ENCODE measurements around the gene GGPS1. TPM values are rescaled to one million over a fixed set of nuclear protein-coding genes. Genes with fewer than 3 reads are reported as not detected.

The GGPS1 gene
- total RNA-seq, 2 donors from 2014 or later: 19.0 to 23.7 TPM

DNA sequence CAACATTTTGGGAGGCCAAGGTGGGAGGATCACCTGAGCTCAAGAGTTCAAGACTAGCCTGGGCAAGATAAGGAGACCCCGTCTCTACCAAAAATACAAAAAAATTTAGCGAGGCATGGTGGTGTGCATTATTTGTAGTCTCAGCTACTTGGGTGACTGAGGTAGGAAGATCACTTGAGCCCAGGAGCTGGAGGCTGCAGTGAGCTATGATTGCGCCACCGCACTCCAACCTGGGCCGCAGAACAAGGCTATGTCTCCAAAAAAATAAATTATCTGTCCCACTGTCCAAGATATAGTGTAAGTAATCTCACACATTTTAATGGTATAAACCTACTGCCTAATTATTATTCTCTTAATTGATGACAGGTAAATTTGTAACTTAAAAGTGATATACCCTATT is 13.2 kb upstream of the GGPS1 start:
- peaks cover 55 to 62% of the 10 kb centered on the region in 2 donors for H3K4me1 Mint-ChIP-seq (ENCODE audit: low read depth in 2 of 2)
- no peaks in the 10 kb centered on the region for H3K9me3 Mint-ChIP-seq
- H3K27me3 Mint-ChIP-seq: no peaks in the 10 kb centered on the region
- no peak overlapping the region for H3K4me3 Mint-ChIP-seq
- no peak for ATAC-seq
- no peak overlapping the region for H3K27ac Mint-ChIP-seq
- H3K36me3 Mint-ChIP-seq: peaks cover 8% of the 10 kb centered on the region
- no peak for DNase-seq (ENCODE audit: low spot score)

DNA sequence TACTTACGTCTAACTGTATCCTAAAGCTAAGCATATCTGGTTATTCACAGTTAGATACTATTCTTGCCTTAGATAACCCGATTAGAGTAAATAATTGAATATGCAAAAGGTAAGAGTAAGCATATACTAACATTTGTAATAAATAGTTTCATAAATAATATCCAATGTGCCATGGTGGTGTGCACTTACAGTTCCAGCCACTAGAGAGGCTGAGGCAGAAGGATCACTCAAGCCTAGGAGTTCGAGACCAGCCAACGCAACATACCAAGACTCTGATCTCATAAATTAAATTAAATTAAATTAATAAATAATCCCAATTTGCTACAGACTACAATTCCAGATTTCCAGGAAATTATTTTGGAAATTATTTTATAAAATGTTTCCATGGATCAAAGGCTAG is 12.6 kb upstream of the GGPS1 start:
- H3K4me1 Mint-ChIP-seq (ENCODE audit: low read depth in 2 of 2): peaks cover 57 to 64% of the 10 kb centered on the region in 2 donors
- ATAC-seq (no peak), DNase-seq (ENCODE audit: low spot score) (no peak)
- H3K4me3 Mint-ChIP-seq: no peak overlapping the region
- peaks cover 13% of the 10 kb centered on the region for H3K36me3 Mint-ChIP-seq
- H3K27me3 Mint-ChIP-seq: no peaks in the 10 kb centered on the region
- no peaks in the 10 kb centered on the region for H3K9me3 Mint-ChIP-seq
- no peak overlapping the region for H3K27ac Mint-ChIP-seq

DNA sequence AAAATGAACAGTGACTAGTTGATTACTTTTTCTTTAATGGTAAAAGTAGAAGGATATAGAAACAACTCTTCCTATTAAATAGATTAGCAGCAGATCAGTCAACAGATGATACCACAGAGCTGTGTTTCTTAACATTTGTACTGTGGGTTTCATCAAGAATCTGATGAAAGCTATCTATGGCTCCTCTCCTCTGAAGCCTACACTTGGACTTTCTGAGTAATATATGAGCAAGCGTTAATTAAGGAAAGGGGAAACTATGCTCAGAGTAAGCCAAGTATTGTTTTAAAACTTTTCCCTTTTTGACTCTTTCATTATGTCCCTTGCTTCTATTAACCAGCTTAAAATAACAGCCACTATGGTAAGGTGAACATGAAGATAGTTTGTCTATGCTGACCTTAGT is 11.2 kb upstream of the GGPS1 start:
- no peaks in the 10 kb centered on the region for H3K27me3 Mint-ChIP-seq
- DNase-seq (ENCODE audit: low spot score) (no peak), ATAC-seq (peak; percentile 62 to 63)
- H3K4me3 Mint-ChIP-seq: no peak overlapping the region
- peak overlapping the region in 1 of 2 donors; percentile 13 for H3K27ac Mint-ChIP-seq
- no peaks in the 10 kb centered on the region for H3K9me3 Mint-ChIP-seq
- peaks cover 59 to 69% of the 10 kb centered on the region in 2 donors for H3K4me1 Mint-ChIP-seq (ENCODE audit: low read depth in 2 of 2)
- H3K36me3 Mint-ChIP-seq: peaks cover 13% of the 10 kb centered on the region

DNA sequence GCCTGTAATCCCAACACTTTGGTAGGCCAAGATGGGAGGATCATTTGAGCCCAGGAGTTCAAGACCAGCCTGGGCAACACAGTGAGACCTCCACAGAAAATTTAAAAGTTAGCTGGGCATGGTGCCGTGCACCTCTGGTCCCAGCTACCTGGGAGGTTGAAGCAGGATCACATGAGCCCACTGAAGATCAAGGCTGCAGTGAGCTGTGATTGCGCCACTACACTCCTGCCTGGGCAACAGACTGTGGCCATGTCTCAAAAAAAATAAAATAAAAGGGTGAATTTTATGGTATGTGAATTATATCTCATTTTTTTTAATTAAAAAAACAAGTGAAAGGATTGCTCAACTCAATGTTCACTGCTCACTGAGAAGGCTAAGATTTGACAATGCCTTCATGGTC is 9.1 kb upstream of the GGPS1 start:
- Mint-ChIP-seq H3K27me3 (no peaks in the 10 kb centered on the region), H3K4me3 (peak overlapping the region; percentile 36), H3K9me3 (no peaks in the 10 kb centered on the region), H3K4me1 (ENCODE audit: low read depth in 2 of 2) (peaks cover 54 to 65% of the 10 kb centered on the region in 2 donors), H3K36me3 (peaks cover 18% of the 10 kb centered on the region), H3K27ac (peak overlapping the region; percentile 26 to 44)
- ATAC-seq (no peak), DNase-seq (ENCODE audit: low spot score) (no peak)

DNA sequence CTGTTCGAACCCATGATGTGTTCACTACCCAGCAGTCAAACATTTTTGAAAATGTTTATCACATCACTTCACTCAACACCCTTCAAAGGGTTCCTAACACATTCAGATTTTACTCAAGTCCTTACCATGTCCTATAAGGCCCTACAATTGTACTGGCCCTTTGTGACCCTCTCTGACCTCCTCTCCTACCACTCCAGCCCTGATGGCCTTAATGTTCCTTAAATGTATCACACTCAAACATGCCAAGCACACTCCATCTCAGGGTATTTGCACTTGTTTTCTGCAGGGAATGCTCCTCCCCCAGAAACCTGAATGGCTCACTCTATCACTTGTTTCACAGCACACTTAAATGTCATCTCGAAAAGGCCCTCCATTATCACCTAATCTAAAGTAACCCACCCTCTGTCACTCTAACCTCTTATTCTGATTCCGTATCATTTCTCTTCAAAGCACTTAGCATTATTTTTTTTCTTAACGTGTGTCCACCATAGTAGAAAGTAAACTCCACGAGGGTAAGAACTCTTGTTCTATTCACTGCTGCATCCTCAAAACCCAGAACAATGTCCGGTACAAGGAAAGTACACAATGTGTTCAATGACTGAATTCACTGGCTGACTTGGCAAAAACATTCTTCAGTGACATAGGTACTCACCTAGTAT is 7.7 kb upstream of the GGPS1 start:
- ATAC-seq (no peak), DNase-seq (ENCODE audit: low spot score) (no peak)
- no peaks in the 10 kb centered on the region for H3K27me3 Mint-ChIP-seq

DNA sequence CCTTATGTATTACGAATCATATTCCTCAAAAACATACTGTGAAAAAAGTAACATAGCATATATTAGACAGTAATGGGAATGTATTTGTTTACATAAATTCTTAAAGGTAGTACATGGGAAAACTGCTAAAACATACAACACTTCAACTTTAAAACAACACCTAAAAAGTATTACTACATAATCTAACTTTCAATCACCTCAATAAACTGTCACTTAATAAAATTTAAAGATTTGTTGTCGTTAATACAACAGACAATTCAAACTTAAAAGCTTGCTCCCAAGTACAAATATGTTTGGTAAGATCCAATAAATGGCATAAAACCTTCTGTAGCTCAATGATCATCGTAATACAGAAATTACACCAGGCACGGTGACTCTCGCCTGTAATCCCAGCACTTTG is 4.1 kb upstream of the GGPS1 start:
- peak overlapping the region; percentile 60 for H3K4me3 Mint-ChIP-seq

More for the DNA sequence above, 7.7 kb upstream of the GGPS1 start:
- Mint-ChIP-seq H3K4me1 (ENCODE audit: low read depth in 2 of 2) (peaks cover 49 to 59% of the 10 kb centered on the region in 2 donors), H3K4me3 (peak overlapping the region; percentile 10), H3K36me3 (peaks cover 18% of the 10 kb centered on the region), H3K27ac (peak overlapping the region; percentile 38 to 68), H3K9me3 (no peaks in the 10 kb centered on the region)

DNA sequence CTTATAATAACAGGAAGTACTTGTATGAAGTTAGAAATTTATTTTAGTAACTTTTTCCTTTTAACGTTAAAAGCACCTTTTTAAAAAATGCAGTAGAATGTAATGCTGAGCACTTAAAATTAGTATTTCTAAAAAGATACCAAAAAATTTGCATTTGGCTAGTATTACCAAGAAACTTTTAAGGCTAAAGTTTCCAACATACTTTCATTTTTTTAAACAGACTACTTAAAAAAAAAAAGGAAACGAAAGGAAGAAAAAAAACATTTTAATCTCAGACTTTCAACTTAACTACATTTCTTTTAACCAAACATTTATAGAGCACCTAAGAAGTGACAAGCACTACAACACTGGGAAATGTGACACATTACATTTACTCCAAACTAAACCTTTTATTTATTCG is 3.2 kb upstream of the GGPS1 start:
- H3K27ac Mint-ChIP-seq: peak overlapping the region in 1 of 2 donors; percentile 83
- peaks cover 21% of the 10 kb centered on the region for H3K36me3 Mint-ChIP-seq
- no peaks in the 10 kb centered on the region for H3K9me3 Mint-ChIP-seq
- ATAC-seq (no peak), DNase-seq (ENCODE audit: low spot score) (no peak)
- H3K27me3 Mint-ChIP-seq: no peaks in the 10 kb centered on the region
- peak overlapping the region; percentile 94 for H3K4me3 Mint-ChIP-seq
- H3K4me1 Mint-ChIP-seq (ENCODE audit: low read depth in 2 of 2): peaks cover 38 to 48% of the 10 kb centered on the region in 2 donors

More for the DNA sequence above, 4.1 kb upstream of the GGPS1 start:
- ATAC-seq (no peak), DNase-seq (ENCODE audit: low spot score) (no peak)
- no peaks in the 10 kb centered on the region for H3K9me3 Mint-ChIP-seq
- peaks cover 21% of the 10 kb centered on the region for H3K36me3 Mint-ChIP-seq
- H3K27me3 Mint-ChIP-seq: no peaks in the 10 kb centered on the region
- peaks cover 41 to 49% of the 10 kb centered on the region in 2 donors for H3K4me1 Mint-ChIP-seq (ENCODE audit: low read depth in 2 of 2)
- peak overlapping the region in 1 of 2 donors; percentile 83 for H3K27ac Mint-ChIP-seq

DNA sequence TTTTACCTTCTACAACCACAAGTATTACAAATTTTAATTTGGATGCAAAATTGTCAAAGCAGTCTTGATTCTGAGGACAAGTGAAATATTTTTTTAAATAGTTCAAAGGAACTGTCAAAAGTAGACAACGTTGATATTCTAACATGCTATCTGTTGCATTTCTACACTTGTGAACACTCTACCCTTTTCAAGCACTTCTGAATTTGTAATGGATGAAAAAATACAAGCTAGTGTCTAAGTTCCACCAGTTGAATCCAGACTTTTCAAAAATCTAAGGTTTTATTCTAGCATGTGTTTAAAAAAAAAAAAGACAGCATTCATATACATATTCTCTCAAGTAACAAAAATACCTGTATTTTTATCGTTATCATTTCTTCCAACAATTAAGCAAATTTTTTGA is 2.5 kb upstream of the GGPS1 start:
- DNase-seq (ENCODE audit: low spot score): no peak
- H3K9me3 Mint-ChIP-seq: no peaks in the 10 kb centered on the region
- peaks cover 15% of the 10 kb centered on the region for H3K36me3 Mint-ChIP-seq
- no peak for ATAC-seq
- peaks cover 32 to 40% of the 10 kb centered on the region in 2 donors for H3K4me1 Mint-ChIP-seq (ENCODE audit: low read depth in 2 of 2)
- no peak overlapping the region for H3K27ac Mint-ChIP-seq
- no peaks in the 10 kb centered on the region for H3K27me3 Mint-ChIP-seq
- peak overlapping the region; percentile 94 for H3K4me3 Mint-ChIP-seq

DNA sequence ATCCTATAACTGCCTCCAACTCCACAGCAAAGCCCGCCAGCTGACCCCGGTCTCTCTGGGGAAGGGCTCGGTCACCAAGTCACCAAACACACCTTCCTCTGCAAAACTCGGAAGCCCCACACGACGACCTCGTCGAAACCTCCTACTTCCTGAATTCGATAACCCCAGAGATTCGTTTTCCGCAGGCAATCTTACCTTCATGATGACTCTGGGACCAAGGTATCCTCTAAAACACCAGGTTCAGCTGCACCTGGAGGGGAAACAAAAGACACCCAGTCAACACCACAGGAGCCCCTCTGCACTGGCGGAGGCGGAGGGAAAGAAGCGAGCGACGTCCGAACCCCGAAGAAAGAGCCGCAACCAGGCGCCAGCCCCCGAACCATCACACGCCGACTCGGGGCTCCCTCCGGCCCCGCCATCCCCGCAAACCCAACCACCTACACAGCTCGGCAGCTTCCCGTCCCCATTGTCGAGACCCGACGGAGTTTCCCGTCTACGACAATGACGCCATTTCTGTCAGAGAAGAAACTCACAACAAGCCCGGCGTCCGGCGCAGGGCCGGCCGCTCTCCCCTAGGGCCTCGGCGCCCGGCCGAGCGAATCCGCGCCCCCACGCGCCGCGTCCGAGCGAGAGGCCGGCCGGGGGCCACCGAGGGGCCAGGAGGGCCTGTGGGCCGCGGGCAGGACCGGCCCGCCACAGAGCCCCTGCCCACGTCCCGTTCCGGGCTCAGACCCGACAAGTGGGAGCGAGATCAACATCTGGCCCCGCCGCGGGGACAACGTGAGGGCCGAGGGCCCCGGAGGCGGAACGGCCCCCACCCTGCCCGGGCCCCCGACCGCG is 1.4 kb upstream of the GGPS1 start:
- Mint-ChIP-seq H3K4me1 (ENCODE audit: low read depth in 2 of 2) (peaks cover 30 to 35% of the 10 kb centered on the region in 2 donors), H3K4me3 (peak overlapping the region; percentile 94)
- DNase-seq (ENCODE audit: low spot score): peak; percentile 83

DNA sequence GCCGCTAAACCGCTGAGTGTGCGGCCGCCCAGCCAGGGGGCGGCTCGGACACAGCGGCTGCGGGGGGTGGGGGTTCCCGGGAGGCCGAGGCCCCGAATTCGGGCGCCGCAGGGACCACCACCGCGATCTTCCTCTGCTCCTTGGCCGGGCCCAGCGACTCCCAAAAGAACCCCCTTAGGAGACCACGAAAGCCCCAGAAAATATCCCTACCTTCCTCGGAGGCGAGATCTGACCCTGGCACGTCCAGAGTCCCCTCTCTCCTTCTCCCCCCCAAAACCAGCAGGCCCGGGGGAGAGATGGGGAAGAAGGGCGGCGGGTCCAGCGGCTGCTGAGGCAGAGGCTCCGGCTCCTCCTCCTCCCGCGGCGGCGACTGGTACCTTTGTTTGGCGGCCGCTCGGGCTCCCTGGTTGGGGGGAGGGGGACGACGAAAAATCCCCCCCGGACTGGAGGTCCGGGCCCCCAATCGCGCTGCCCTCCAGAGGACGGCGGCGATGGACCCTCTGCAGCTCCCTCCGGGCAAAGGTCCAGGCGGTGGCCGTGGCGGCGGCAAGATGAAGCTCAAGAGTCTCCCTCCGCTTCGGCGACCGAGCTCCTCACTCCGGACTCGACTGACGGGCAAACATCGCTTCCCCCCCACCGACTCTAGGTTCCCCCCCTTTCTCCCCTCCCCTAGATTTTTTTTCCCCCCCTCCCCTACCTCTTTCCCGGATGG is 655 bp upstream of the GGPS1 start, which contains the start of gene ARID4B:
ARID4B (minus strand) TSS at position 621 of the 712 bp plus-strand sequence. CDS start 1,260 bp downstream, outside the sequence.
- ATAC-seq: peak; percentile 0 to 1
- Mint-ChIP-seq H3K4me1 (ENCODE audit: low read depth in 2 of 2) (peaks cover 22 to 32% of the 10 kb centered on the region in 2 donors), H3K36me3 (peaks cover 11% of the 10 kb centered on the region), H3K9me3 (no peaks in the 10 kb centered on the region), H3K4me3 (peak within 1 kb of the TSS; percentile 94), H3K27me3 (no peaks in the 10 kb centered on the region), H3K27ac (no peak within 1 kb of the TSS)
- no peak for DNase-seq (ENCODE audit: low spot score)

More for the DNA sequence above, 1.4 kb upstream of the GGPS1 start:
- Mint-ChIP-seq H3K27me3 (no peaks in the 10 kb centered on the region), H3K36me3 (peaks cover 15% of the 10 kb centered on the region), H3K9me3 (no peaks in the 10 kb centered on the region), H3K27ac (no peak overlapping the region)
- ATAC-seq: peak; percentile 15 to 39

DNA sequence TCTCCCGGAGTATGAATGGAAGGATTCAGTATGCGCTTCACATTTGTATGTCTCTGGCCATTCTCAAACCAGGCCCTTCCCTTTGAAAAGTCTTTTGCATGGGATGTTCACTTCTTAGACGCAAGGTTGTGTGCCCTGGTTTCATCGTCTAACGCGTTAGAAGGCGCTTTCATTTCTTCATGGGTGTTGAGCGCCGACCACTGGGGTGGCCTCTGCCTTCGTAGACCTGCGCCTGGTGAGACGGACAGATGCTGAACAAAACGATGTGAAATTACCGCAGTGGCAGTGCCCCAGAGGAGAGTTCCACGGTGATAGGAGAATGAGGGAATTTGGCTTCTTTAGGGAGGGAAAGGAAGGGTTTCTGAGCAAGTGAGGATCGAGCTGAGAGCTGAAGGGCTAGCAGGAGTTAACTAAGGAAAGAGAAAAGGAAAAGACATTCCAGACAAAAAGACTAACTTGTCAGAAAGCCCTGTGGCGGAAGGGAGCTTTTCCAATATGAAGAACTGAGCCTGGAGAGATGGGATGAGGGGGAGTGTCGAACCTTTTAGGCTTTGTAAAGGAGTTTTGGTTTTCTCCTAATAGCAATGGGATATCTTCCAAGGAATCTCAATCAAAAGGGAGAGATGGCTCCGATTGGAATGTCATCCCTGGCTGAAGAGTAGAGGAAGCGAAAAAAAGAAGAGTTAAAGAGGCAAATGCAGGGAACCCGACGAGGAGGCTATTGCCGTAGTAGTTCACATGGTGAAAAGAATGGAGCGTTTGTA is 951 bp downstream of the GGPS1 start:
- no peaks in the 10 kb centered on the region for H3K9me3 Mint-ChIP-seq
- peaks cover 11% of the 10 kb centered on the region for H3K36me3 Mint-ChIP-seq
- H3K27ac Mint-ChIP-seq: no peak overlapping the region
- ATAC-seq: peak in 1 of 2 donors; percentile 35
- no peak overlapping the region for H3K4me3 Mint-ChIP-seq
- peaks cover 21 to 28% of the 10 kb centered on the region in 2 donors for H3K4me1 Mint-ChIP-seq (ENCODE audit: low read depth in 2 of 2)
- peak; percentile 81 for DNase-seq (ENCODE audit: low spot score)
- no peaks in the 10 kb centered on the region for H3K27me3 Mint-ChIP-seq

DNA sequence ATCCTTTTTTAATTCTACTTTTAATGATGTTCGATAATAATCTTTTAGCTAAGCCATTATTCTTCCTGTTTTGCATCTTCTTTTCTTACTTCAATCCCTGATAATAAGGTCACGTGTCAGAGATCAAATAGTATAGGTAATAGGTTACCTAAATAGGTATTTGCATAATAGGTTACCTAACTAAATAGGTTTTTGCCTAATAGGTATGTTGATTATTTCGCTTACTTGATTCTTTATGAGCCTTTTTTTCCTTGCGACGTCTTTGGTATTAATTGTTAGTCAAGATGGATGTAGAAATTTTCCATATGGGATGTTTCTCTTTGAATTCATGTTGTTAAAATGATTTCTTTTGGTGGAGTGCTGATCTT is 2.5 kb downstream of the GGPS1 start:
- ATAC-seq: no peak
- Mint-ChIP-seq H3K9me3 (no peaks in the 10 kb centered on the region), H3K4me1 (ENCODE audit: low read depth in 2 of 2) (peaks cover 15 to 27% of the 10 kb centered on the region in 2 donors), H3K27ac (no peak overlapping the region), H3K4me3 (no peak overlapping the region), H3K27me3 (no peaks in the 10 kb centered on the region), H3K36me3 (peaks cover 10% of the 10 kb centered on the region)
- DNase-seq (ENCODE audit: low spot score): no peak

DNA sequence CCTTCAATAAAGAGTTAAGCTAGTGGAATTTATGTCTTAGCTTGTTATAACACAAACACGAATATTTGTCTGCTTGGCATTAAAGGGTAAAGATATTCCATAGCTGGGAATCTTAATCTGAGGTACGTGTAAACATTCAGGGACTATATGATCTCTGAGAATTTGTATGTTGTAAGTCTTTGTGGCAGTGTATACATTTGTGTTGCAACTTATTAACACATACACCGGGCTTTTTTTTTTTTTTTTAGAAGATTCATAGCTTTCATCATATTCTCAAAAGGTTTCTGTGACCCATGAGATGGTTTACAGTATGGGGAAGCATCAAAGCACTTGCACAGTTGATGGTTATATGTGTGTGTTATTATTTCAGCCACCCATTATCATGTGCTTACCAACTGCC is 3.0 kb downstream of the GGPS1 start:
- Mint-ChIP-seq H3K27ac (no peak overlapping the region), H3K9me3 (no peaks in the 10 kb centered on the region), H3K27me3 (no peaks in the 10 kb centered on the region), H3K4me1 (ENCODE audit: low read depth in 2 of 2) (peaks cover 10 to 23% of the 10 kb centered on the region in 2 donors), H3K4me3 (no peak overlapping the region), H3K36me3 (peaks cover 5% of the 10 kb centered on the region)
- DNase-seq (ENCODE audit: low spot score): no peak
- ATAC-seq: no peak
